HUES64 (cell line): ENCODE data around the gene PACRG.

Source experiments
- H3K27ac ChIP-seq: 2 replicates; pipeline ENCODE4 v1.7.0; 2013; ENCODE audit warnings: low read depth, low read length, inconsistent platforms
- H3K27me3 ChIP-seq: 2 replicates; pipeline ENCODE4 v1.6.1; 2013; ENCODE audit warnings: mild to moderate bottlenecking, low read length; ENCODE audit not compliant: insufficient read depth
- H3K36me3 ChIP-seq: 2 replicates; pipeline ENCODE4 v1.6.1; 2013; ENCODE audit warnings: mild to moderate bottlenecking, low read length; ENCODE audit not compliant: insufficient read depth
- H3K4me1 ChIP-seq: 2 replicates; pipeline ENCODE4 v1.6.1; 2013; ENCODE audit warnings: mild to moderate bottlenecking, low read length, moderate library complexity; ENCODE audit not compliant: insufficient read depth
- H3K4me3 ChIP-seq: 2 replicates; pipeline ENCODE4 v1.5.1; 2013; ENCODE audit warnings: mild to moderate bottlenecking, low read length, moderate library complexity
- H3K9ac ChIP-seq: 2 replicates; pipeline ENCODE4 v1.6.1; 2013; ENCODE audit warnings: mild to moderate bottlenecking, low read depth, low read length
- H3K9me3 ChIP-seq: 2 replicates; pipeline ENCODE4 v1.6.1; 2013; ENCODE audit warnings: low read depth, low read length; ENCODE audit not compliant: insufficient read depth
- WGBS: fragments of 150-250, 120-280 bp; methylation state at CpG from one replicate; pipeline ENCODE4 v1.1.7; 2013; ENCODE audit warnings: missing lambda C conversion rate; 5-methylcytosine and 5-hydroxymethylcytosine counted together

PACRG gene

DNA sequence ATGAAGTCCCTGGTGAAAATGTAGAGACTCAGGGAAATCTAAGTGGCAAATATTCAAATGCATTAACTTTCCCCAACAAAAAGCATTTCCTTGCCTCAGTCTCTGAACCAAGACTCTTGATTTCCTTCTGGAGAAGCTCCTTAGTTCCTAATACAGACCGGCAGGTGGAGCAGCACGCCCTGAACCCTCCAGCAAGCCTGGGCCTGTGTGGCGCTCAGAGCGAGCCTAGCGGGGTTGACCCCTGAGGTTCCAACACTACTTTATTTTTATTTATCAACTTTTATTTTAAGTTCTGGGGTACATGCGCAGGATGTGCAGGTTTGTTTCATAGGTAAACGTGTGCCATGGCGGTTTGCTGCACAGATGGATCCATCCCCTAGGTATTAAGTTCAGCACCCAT is 50.8 kb downstream of the PACRG start:
- WGBS = 92% methylated on average over 8 of the region's 8 CpGs
- no peaks in the 10 kb centered on the region for H3K36me3 ChIP-seq
- no peaks in the 10 kb centered on the region for H3K4me1 ChIP-seq

GRCh38 chr6:162785632-162786242 is 58.0 kb downstream of the PACRG start:
- Histone ChIP-seq H3K9ac (no peak overlapping the region), H3K4me1 (no peaks in the 10 kb centered on the region), H3K36me3 (no peaks in the 10 kb centered on the region), H3K4me3 (no peak overlapping the region), H3K27ac (no peak overlapping the region), H3K9me3 (peaks cover 15% of the 10 kb centered on the region), H3K27me3 (no peaks in the 10 kb centered on the region)
- 95% methylated on average over 8 of the region's 8 CpGs for WGBS

More for the DNA sequence above, 50.8 kb downstream of the PACRG start:
- Histone ChIP-seq H3K27ac (no peak overlapping the region), H3K9me3 (peaks cover 7% of the 10 kb centered on the region; the same call in 1 of the 2 replicates), H3K4me3 (no peak overlapping the region), H3K9ac (no peak overlapping the region), H3K27me3 (no peaks in the 10 kb centered on the region)

DNA sequence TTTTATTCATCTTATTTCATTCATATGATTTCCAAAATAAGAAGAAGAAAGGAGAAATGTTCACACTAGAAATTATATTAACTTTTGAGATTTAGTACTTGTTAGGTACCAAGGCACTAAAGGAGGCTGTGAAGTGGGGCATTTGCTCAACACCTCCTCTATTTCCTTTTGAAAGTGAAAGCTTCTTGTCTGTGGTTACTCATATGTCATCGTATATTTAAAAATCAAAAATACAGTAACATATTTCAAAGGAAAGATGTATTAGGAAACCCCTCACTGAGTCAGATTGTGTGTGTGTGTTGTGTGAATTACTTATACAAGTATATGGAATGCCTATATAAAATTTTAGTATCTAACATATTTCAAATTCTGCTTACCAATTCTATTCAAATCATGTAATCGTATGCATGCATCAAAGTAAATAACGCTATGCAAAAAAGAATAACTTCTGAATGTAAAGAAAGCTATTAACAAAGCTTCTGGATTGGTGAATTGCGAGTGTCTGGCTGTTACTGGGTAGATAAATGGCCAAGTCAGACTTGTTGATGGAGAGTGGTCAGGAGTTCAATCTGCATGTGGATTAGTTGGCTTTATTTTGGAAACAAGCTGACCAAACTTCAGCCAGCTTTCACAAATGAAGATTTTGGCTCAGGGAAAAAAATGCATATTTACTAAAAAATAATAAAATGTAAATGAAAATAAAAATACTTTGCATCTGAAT is 70.9 kb downstream of the PACRG start:
- Histone ChIP-seq H3K27me3 (no peaks in the 10 kb centered on the region), H3K9ac (no peak overlapping the region), H3K27ac (no peak overlapping the region), H3K4me1 (no peaks in the 10 kb centered on the region), H3K4me3 (no peak overlapping the region), H3K9me3 (no peaks in the 10 kb centered on the region), H3K36me3 (no peaks in the 10 kb centered on the region)
- 96% methylated on average over 3 of the region's 4 CpGs for WGBS

DNA sequence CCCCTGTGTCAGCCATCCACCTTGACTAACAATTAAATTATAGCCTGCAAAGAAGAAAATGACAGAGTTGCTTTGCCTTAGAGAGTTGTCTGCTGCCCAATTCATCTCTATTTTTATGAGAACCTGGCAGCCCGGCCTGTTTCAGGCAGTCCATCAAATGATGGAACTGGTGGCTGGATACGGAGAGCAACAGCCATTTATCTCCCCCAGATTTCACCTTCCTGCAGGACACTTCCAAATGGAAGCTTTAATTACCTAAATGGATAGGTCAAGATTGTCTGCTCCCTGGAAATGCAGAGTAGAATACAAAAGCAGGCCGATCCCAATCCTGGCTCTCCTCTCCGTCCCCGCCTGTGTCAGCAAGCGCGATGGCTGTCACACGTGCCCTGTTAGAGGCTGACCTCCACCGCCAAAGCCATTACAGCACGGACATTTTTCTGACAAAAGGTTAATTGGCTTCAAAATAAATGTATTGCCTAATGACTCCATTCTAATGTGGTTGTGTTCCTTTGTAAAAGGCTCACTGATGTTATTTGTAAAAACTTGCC is 86.7 kb downstream of the PACRG start:
- H3K4me1 ChIP-seq = no peaks in the 10 kb centered on the region
- H3K9ac ChIP-seq = no peak overlapping the region
- WGBS = 93% methylated on average over 10 of the region's 10 CpGs
- H3K27me3 ChIP-seq = no peaks in the 10 kb centered on the region
- H3K27ac ChIP-seq = no peak overlapping the region
- H3K9me3 ChIP-seq = no peaks in the 10 kb centered on the region
- H3K36me3 ChIP-seq = no peaks in the 10 kb centered on the region
- H3K4me3 ChIP-seq = no peak overlapping the region

DNA sequence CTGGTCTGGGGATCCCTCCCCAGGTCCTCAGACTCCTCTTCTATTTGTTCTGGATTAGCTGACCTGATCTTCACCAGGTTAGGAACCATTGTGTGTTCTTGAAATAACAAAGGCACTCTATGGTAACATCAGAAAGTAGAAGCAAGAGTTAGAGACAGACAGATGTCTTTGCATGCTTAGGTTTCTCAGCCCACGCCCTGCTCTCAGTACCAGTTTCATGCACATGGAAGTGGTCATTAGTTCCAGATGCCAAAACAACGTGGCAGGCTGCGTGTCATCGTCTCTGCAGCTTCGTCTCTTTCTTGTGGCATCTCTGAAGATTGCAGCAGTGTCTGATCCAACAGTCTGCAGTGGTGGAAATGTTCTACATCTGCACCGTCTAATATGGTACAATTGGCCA is 89.4 kb downstream of the PACRG start:
- no peaks in the 10 kb centered on the region for H3K36me3 ChIP-seq
- H3K9me3 ChIP-seq = no peaks in the 10 kb centered on the region
- no peak overlapping the region for H3K27ac ChIP-seq
- WGBS = 95% methylated on average over 6 of the region's 6 CpGs
- no peaks in the 10 kb centered on the region for H3K27me3 ChIP-seq
- H3K4me1 ChIP-seq = no peaks in the 10 kb centered on the region
- H3K4me3 ChIP-seq = no peak overlapping the region
- no peak overlapping the region for H3K9ac ChIP-seq

DNA sequence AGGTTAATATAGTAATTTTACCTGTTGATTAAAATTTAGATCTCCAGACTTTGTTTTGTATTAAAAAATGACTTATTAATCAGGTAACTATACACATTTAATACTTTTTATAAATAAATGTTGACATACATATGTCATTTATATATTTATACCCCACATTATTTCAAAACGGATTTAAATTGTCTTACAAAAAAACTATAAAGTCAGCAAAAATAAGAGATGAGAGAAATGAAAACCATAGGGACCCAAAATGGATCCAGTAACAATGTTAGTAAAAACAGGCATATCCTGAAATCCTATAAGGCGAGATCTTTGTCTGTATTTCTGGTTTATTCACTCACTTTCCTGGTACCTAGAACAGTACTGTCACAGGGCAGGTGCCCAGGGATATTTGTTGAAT is 91.5 kb downstream of the PACRG start:
- Histone ChIP-seq H3K9ac (no peak overlapping the region), H3K9me3 (no peaks in the 10 kb centered on the region), H3K27me3 (no peaks in the 10 kb centered on the region), H3K36me3 (no peaks in the 10 kb centered on the region), H3K4me1 (no peaks in the 10 kb centered on the region), H3K27ac (no peak overlapping the region), H3K4me3 (no peak overlapping the region)
- 95% methylated on average over 1 of the region's 2 CpGs for WGBS

- Histone ChIP-seq H3K4me1 (no peaks in the 10 kb centered on the region), H3K9me3 (no peaks in the 10 kb centered on the region), H3K4me3 (no peak overlapping the region), H3K9ac (no peak overlapping the region), H3K27ac (no peak overlapping the region), H3K36me3 (no peaks in the 10 kb centered on the region), H3K27me3 (no peaks in the 10 kb centered on the region)
- 83% methylated on average over 3 of the region's 3 CpGs for WGBS
These were observed 93.3 kb downstream of the PACRG start for GRCh38 chr6:162821102-162821501.

- no peaks in the 10 kb centered on the region for H3K4me1 ChIP-seq
- no peaks in the 10 kb centered on the region for H3K36me3 ChIP-seq
- H3K27ac ChIP-seq = no peak overlapping the region
- H3K4me3 ChIP-seq = no peak overlapping the region
- no peaks in the 10 kb centered on the region for H3K27me3 ChIP-seq
- WGBS = 70% methylated on average over 5 of the region's 6 CpGs
- H3K9me3 ChIP-seq = no peaks in the 10 kb centered on the region
- no peak overlapping the region for H3K9ac ChIP-seq
These were observed 97.8 kb downstream of the PACRG start for GRCh38 chr6:162825597-162825996.

- H3K27me3 ChIP-seq = no peaks in the 10 kb centered on the region
- H3K36me3 ChIP-seq = no peaks in the 10 kb centered on the region
- H3K9ac ChIP-seq = no peak overlapping the region
- H3K4me3 ChIP-seq = no peak overlapping the region
- 92% methylated on average over 8 of the region's 8 CpGs for WGBS
- no peaks in the 10 kb centered on the region for H3K4me1 ChIP-seq
- no peak overlapping the region for H3K27ac ChIP-seq
- H3K9me3 ChIP-seq = no peaks in the 10 kb centered on the region
These were observed 101.4 kb downstream of the PACRG start for GRCh38 chr6:162829013-162829742.

- no peaks in the 10 kb centered on the region for H3K4me1 ChIP-seq
- no peaks in the 10 kb centered on the region for H3K36me3 ChIP-seq
- H3K9me3 ChIP-seq = no peaks in the 10 kb centered on the region
- WGBS = 97% methylated on average over 4 of the region's 4 CpGs
- no peaks in the 10 kb centered on the region for H3K27me3 ChIP-seq
- H3K27ac ChIP-seq = no peak overlapping the region
- H3K9ac ChIP-seq = no peak overlapping the region
- no peak overlapping the region for H3K4me3 ChIP-seq
These were observed 106.0 kb downstream of the PACRG start for GRCh38 chr6:162833776-162834175.

- no peaks in the 10 kb centered on the region for H3K27me3 ChIP-seq
- H3K27ac ChIP-seq = no peak overlapping the region
- no peaks in the 10 kb centered on the region for H3K36me3 ChIP-seq
- H3K4me1 ChIP-seq = peaks cover 7% of the 10 kb centered on the region; the same call in 1 of the 2 replicates
- 0 out of 2 replicates have a peak, but pooled peaks cover 3% of the 10 kb centered on the region for H3K9me3 ChIP-seq
- no peak overlapping the region for H3K4me3 ChIP-seq
- H3K9ac ChIP-seq = no peak overlapping the region
- 86% methylated on average over 9 of the region's 9 CpGs for WGBS
These were observed 118.2 kb downstream of the PACRG start for GRCh38 chr6:162845972-162846371.
